Loucy (cell line): Measurements from ENCODE around the gene APBB2.

ENCODE experiments used
- H2AFZ ChIP-seq: fragments of 200-600 bp; sonication (generic); 2 replicates; pipeline ENCODE4 v1.6.0; 2016; ENCODE audit warnings: antibody characterized with exemption, mild to moderate bottlenecking, low read length, moderate library complexity
- H3F3A ChIP-seq: fragments of 200-600 bp; 2 replicates; pipeline ENCODE4 v1.6.0; 2016; ENCODE audit warnings: antibody characterized with exemption, low read depth, mild to moderate bottlenecking
- H3K27me3 ChIP-seq: fragments of 200-600 bp; sonication (generic); 2 replicates; pipeline ENCODE4 v1.6.1; 2014; ENCODE audit warnings: low read length, mild to moderate bottlenecking; ENCODE audit not compliant: insufficient read depth, poor library complexity, severe bottlenecking
- H3K36me3 ChIP-seq: fragments of 200-600 bp; sonication (generic); 2 replicates; pipeline ENCODE4 v1.6.1; 2016; ENCODE audit warnings: low read length; ENCODE audit not compliant: insufficient read depth
- H3K4me1 ChIP-seq: fragments of 200-600 bp; sonication (generic); 2 replicates; pipeline ENCODE4 v1.5.1; 2014; ENCODE audit warnings: low read length, mild to moderate bottlenecking; ENCODE audit not compliant: insufficient read depth, poor library complexity, severe bottlenecking
- H3K4me2 ChIP-seq: fragments of 200-600 bp; sonication (generic); 2 replicates; pipeline ENCODE4 v1.6.0; 2014; ENCODE audit warnings: antibody characterized with exemption, low read length, low read depth, mild to moderate bottlenecking; ENCODE audit not compliant: poor library complexity, severe bottlenecking
- H3K4me3 ChIP-seq: fragments of 200-600 bp; sonication (generic); 2 replicates; pipeline ENCODE4 v1.5.1; 2014; ENCODE audit warnings: low read length, mild to moderate bottlenecking, mixed read lengths; ENCODE audit not compliant: poor library complexity, severe bottlenecking
- H3K79me2 ChIP-seq: fragments of 200-600 bp; sonication (generic); 2 replicates; pipeline ENCODE4 v1.6.1; 2014; ENCODE audit warnings: low read length; ENCODE audit not compliant: insufficient read depth
- H3K9ac ChIP-seq: fragments of 200-600 bp; sonication (generic); 2 replicates; pipeline ENCODE4 v1.6.0; 2014; ENCODE audit warnings: mild to moderate bottlenecking, low read depth, low read length, moderate library complexity; ENCODE audit not compliant: poor library complexity, severe bottlenecking
- H3K9me2 ChIP-seq: fragments of 200-600 bp; sonication (generic); replicated peaks from 2 replicates; pipeline ENCODE4 v1.6.1; 2016; ENCODE audit warnings: low read depth, low read length, mixed read lengths
- H3K9me3 ChIP-seq: fragments of 200-600 bp; sonication (generic); 2 replicates; pipeline ENCODE4 v1.6.1; 2014; ENCODE audit warnings: mild to moderate bottlenecking, antibody characterized with exemption, low read length, low read depth; ENCODE audit not compliant: insufficient read depth
- H4K20me1 ChIP-seq: fragments of 200-600 bp; sonication (generic); 2 replicates; pipeline ENCODE4 v1.6.0; 2014; ENCODE audit warnings: antibody characterized with exemption, low read length, mild to moderate bottlenecking; ENCODE audit not compliant: insufficient read depth, poor library complexity, severe bottlenecking
- CTCF ChIP-seq: fragments of 200-600 bp; sonication (generic); conservative IDR thresholded peaks from 2 replicates; pipeline ENCODE4 v1.5.1; 2014; ENCODE audit warnings: mild to moderate bottlenecking, antibody characterized with exemption, low read length
- EZH2phosphoT487 ChIP-seq: fragments of 200-600 bp; IDR thresholded peaks from 2 replicates; pipeline ENCODE4 v1.6.1; 2018; ENCODE audit warnings: antibody characterized with exemption, mild to moderate bottlenecking, moderate library complexity, borderline replicate concordance

Gene APBB2

GRCh38 chr4:41155194-41155830 lies 59.0 kb downstream of the APBB2 start:
- H3K36me3 ChIP-seq, result no peaks in the 10 kb centered on the region
- no peaks in the 10 kb centered on the region for H3K9me2 ChIP-seq
- H3K27me3 ChIP-seq, result no peaks in the 10 kb centered on the region
- H3K4me2 ChIP-seq, result no peak overlapping the region
- H3K9ac ChIP-seq, result no peak overlapping the region
- H3K4me3 ChIP-seq, result no peak overlapping the region
- H3K9me3 ChIP-seq, result no peaks in the 10 kb centered on the region
- H3K4me1 ChIP-seq, result no peaks in the 10 kb centered on the region
- TF ChIP-seq CTCF (no peak), EZH2phosphoT487 (no peak)
- no peaks in the 10 kb centered on the region for H3K79me2 ChIP-seq
- no peaks in the 10 kb centered on the region for H4K20me1 ChIP-seq
- H2AFZ ChIP-seq, result no peak overlapping the region
- H3F3A ChIP-seq, result no peaks in the 10 kb centered on the region

GRCh38 chr4:41154814-41155177 lies 59.5 kb downstream of the APBB2 start:
- Histone ChIP-seq H3K36me3 (no peaks in the 10 kb centered on the region), H3K9me3 (no peaks in the 10 kb centered on the region), H3K4me3 (no peak overlapping the region), H4K20me1 (no peaks in the 10 kb centered on the region), H3K27me3 (no peaks in the 10 kb centered on the region), H2AFZ (no peak overlapping the region), H3K9ac (no peak overlapping the region), H3K4me1 (no peaks in the 10 kb centered on the region), H3F3A (no peaks in the 10 kb centered on the region), H3K79me2 (no peaks in the 10 kb centered on the region), H3K4me2 (no peak overlapping the region), H3K9me2 (no peaks in the 10 kb centered on the region)
- TF ChIP-seq CTCF, result no peak

- no peaks in the 10 kb centered on the region for H3K4me1 ChIP-seq
- H3K9me2 ChIP-seq, result no peaks in the 10 kb centered on the region
- TF ChIP-seq EZH2phosphoT487 (no peak), CTCF (no peak)
- no peak overlapping the region for H2AFZ ChIP-seq
- H3K79me2 ChIP-seq, result no peaks in the 10 kb centered on the region
- H4K20me1 ChIP-seq, result no peaks in the 10 kb centered on the region
- H3F3A ChIP-seq, result no peaks in the 10 kb centered on the region
- no peak overlapping the region for H3K4me3 ChIP-seq
- no peaks in the 10 kb centered on the region for H3K36me3 ChIP-seq
- H3K4me2 ChIP-seq, result no peak overlapping the region
- H3K9ac ChIP-seq, result no peak overlapping the region
- no peaks in the 10 kb centered on the region for H3K27me3 ChIP-seq
- no peaks in the 10 kb centered on the region for H3K9me3 ChIP-seq
Measured at GRCh38 chr4:41154010-41154813, 60.1 kb downstream of the APBB2 start.
